Endothelial cell of umbilical vein (primary cell): ENCODE measurements around the gene BIK.

Source experiments
- EZH2 ChIP-seq: IDR thresholded peaks from 2 replicates; pipeline ENCODE4 v1.6.1; 2012; ENCODE audit warnings: borderline replicate concordance, low read depth, mild to moderate bottlenecking, moderate library complexity, low read length, inconsistent platforms; ENCODE audit not compliant: severe bottlenecking
- JUN ChIP-seq: IDR thresholded peaks from 2 replicates; pipeline ENCODE4 v1.6.1; 2011; ENCODE audit warnings: borderline replicate concordance, low read depth; ENCODE audit not compliant: insufficient read length, insufficient read depth
- MYC ChIP-seq: IDR thresholded peaks from one replicate; pipeline ENCODE4 v1.6.1; 2011; ENCODE audit warnings: mild to moderate bottlenecking, low read depth, low read length
- POLR2A ChIP-seq: IDR thresholded peaks from 2 replicates; pipeline ENCODE4 v1.6.1; 2012; ENCODE audit warnings: low read depth, mild to moderate bottlenecking, control low read depth, low read length
- TF ChIP-seq, protein P1 (sequence below), 2 donors: IDR thresholded peaks; 1 replicate in 1 of 2; 2 replicates in 1 of 2; pipeline ENCODE4 v1.5.1; 2011; ENCODE audit warnings: low read length in 2 of 2, mild to moderate bottlenecking in 2 of 2, moderate library complexity in 2 of 2, control low read depth in 1 of 2, inconsistent platforms in 1 of 2, low read depth in 1 of 2; ENCODE audit not compliant: insufficient read depth in 1 of 2; ENCODE audit errors: extremely low read depth in 1 of 2
- TF ChIP-seq, protein P2 (sequence below): IDR thresholded peaks from 2 replicates; pipeline ENCODE4 v1.6.1; 2011; ENCODE audit not compliant: insufficient read depth, insufficient read length

DNA sequence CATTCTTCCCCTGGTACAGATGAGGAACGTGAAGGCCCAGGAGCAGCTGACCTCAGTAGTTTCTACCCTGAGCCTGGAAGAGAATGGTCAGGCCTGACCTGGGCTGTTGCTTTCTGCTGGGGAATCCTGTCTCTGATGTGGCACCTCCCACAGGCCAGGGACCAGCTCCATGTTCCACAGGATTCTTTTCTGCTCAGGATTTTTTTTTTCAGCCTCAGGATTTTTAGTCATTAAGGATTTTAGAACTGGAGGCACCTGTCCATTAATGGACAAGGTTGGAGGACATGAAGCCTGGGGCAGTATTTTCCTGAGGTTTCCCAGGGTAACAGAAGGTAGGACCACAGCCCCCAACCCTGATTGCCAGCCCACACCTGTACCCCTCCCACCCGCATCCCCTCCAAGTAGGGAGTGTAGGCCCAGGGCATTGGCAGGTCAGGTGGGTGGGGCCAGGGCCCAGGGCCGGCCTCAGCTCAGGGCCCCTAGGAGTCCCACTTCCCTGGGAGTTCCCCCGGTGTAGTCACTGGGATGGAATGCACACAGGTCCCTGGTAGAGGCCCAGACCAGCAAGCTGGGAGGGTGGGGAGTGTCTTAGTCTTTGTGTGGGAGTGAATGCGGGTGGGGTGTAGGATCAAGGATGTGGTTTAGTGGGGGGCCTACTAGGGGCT is 16.1 kb downstream of the BIK start:
- TF ChIP-seq, protein P1, sequence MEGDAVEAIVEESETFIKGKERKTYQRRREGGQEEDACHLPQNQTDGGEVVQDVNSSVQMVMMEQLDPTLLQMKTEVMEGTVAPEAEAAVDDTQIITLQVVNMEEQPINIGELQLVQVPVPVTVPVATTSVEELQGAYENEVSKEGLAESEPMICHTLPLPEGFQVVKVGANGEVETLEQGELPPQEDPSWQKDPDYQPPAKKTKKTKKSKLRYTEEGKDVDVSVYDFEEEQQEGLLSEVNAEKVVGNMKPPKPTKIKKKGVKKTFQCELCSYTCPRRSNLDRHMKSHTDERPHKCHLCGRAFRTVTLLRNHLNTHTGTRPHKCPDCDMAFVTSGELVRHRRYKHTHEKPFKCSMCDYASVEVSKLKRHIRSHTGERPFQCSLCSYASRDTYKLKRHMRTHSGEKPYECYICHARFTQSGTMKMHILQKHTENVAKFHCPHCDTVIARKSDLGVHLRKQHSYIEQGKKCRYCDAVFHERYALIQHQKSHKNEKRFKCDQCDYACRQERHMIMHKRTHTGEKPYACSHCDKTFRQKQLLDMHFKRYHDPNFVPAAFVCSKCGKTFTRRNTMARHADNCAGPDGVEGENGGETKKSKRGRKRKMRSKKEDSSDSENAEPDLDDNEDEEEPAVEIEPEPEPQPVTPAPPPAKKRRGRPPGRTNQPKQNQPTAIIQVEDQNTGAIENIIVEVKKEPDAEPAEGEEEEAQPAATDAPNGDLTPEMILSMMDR (IDR thresholded peaks at IDR 0.05; ENCODE audit: extremely low read depth in 1 of 2, insufficient read depth in 1 of 2, low read depth in 1 of 2, low read length in 2 of 2), result no peak
- no peak for TF ChIP-seq POLR2A
- no peak for TF ChIP-seq EZH2
- TF ChIP-seq, protein P2, sequence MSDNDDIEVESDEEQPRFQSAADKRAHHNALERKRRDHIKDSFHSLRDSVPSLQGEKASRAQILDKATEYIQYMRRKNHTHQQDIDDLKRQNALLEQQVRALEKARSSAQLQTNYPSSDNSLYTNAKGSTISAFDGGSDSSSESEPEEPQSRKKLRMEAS, result no peak
- TF ChIP-seq MYC, result no peak
- no peak for TF ChIP-seq JUN
